ENCODE data around the gene IL36RN.

Gene IL36RN

DNA sequence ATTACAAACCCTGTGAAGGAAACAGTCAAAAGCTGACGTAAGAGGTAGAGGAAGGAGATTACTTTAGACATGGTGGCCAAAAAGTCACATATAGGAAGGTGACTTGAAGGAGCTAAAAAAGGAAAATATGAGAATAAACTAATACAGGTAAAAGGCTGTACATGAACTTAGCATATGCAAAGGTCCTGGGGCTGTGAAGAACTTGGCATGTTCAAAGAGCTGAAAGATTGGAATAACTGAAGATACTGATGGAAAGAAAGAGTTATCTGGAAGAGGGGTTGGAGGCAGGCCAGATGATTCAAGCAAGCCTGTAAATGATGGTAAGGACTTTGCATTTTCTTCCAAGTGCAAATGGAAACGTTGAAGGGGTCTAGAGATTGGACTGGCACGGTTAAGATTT lies 40.5 kb upstream of the IL36RN start:
- TF ChIP-seq, protein P1, sequence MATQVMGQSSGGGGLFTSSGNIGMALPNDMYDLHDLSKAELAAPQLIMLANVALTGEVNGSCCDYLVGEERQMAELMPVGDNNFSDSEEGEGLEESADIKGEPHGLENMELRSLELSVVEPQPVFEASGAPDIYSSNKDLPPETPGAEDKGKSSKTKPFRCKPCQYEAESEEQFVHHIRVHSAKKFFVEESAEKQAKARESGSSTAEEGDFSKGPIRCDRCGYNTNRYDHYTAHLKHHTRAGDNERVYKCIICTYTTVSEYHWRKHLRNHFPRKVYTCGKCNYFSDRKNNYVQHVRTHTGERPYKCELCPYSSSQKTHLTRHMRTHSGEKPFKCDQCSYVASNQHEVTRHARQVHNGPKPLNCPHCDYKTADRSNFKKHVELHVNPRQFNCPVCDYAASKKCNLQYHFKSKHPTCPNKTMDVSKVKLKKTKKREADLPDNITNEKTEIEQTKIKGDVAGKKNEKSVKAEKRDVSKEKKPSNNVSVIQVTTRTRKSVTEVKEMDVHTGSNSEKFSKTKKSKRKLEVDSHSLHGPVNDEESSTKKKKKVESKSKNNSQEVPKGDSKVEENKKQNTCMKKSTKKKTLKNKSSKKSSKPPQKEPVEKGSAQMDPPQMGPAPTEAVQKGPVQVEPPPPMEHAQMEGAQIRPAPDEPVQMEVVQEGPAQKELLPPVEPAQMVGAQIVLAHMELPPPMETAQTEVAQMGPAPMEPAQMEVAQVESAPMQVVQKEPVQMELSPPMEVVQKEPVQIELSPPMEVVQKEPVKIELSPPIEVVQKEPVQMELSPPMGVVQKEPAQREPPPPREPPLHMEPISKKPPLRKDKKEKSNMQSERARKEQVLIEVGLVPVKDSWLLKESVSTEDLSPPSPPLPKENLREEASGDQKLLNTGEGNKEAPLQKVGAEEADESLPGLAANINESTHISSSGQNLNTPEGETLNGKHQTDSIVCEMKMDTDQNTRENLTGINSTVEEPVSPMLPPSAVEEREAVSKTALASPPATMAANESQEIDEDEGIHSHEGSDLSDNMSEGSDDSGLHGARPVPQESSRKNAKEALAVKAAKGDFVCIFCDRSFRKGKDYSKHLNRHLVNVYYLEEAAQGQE (IDR thresholded peaks at IDR 0.05; ENCODE audit: insufficient replicate concordance, low read depth), result no peak
- TF ChIP-seq, protein P2, sequence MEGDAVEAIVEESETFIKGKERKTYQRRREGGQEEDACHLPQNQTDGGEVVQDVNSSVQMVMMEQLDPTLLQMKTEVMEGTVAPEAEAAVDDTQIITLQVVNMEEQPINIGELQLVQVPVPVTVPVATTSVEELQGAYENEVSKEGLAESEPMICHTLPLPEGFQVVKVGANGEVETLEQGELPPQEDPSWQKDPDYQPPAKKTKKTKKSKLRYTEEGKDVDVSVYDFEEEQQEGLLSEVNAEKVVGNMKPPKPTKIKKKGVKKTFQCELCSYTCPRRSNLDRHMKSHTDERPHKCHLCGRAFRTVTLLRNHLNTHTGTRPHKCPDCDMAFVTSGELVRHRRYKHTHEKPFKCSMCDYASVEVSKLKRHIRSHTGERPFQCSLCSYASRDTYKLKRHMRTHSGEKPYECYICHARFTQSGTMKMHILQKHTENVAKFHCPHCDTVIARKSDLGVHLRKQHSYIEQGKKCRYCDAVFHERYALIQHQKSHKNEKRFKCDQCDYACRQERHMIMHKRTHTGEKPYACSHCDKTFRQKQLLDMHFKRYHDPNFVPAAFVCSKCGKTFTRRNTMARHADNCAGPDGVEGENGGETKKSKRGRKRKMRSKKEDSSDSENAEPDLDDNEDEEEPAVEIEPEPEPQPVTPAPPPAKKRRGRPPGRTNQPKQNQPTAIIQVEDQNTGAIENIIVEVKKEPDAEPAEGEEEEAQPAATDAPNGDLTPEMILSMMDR (IDR thresholded peaks at IDR 0.05; ENCODE audit: insufficient read depth, low read length), result no peak
- TF ChIP-seq SPI1 (IDR thresholded peaks at IDR 0.05; ENCODE audit: borderline replicate concordance, low read depth) (no peak), GABPA (IDR thresholded peaks at IDR 0.05; ENCODE audit: low read depth) (no peak), POLR2AphosphoS5 (IDR thresholded peaks at IDR 0.05; ENCODE audit: low read depth) (no peak)
- Histone ChIP-seq H3K27me3 (ENCODE audit: insufficient read depth, poor library complexity, severe bottlenecking) (peaks cover 6% of the 10 kb centered on the region), H3K4me3 (replicated peaks; ENCODE audit: insufficient read depth, low read length) (no peak overlapping the region), H3K27ac (replicated peaks) (no peak overlapping the region)
- DNase-seq (ENCODE audit: low read depth in 1 of 2, low spot score in 1 of 2), result no peak

DNA sequence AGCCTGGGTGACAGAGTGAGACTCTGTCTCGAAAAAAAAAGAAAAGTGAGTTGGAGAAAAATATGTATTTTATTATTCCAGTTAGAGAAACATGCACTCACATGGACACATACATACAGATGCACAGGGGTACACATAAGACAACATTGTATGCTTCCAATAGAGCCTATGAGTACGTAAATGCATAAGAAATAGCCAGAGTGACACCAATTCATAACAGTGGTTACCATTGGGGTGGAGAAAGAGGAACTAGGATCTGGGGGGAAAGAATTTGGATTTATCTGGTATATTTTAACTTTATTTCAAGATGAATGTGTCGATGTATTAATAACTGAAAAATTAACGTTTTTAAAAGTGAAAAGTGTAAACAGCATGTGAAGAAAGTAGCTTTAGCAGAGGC lies 37.7 kb upstream of the IL36RN start:
- no peaks in the 10 kb centered on the region for H3K27me3 ChIP-seq (ENCODE audit: insufficient read depth, poor library complexity, severe bottlenecking)
- DNase-seq (ENCODE audit: low read depth in 1 of 2, low spot score in 1 of 2), result no peak
- TF ChIP-seq, protein P2 (IDR thresholded peaks at IDR 0.05; ENCODE audit: insufficient read depth, low read length), result no peak
- TF ChIP-seq POLR2AphosphoS5 (IDR thresholded peaks at IDR 0.05; ENCODE audit: low read depth), result no peak
- no peak for TF ChIP-seq SPI1 (IDR thresholded peaks at IDR 0.05; ENCODE audit: borderline replicate concordance, low read depth)
- TF ChIP-seq, protein P1 (IDR thresholded peaks at IDR 0.05; ENCODE audit: insufficient replicate concordance, low read depth), result no peak
- no peak for TF ChIP-seq GABPA (IDR thresholded peaks at IDR 0.05; ENCODE audit: low read depth)
- H3K4me3 ChIP-seq (replicated peaks; ENCODE audit: insufficient read depth, low read length), result no peak overlapping the region
- no peak overlapping the region for H3K27ac ChIP-seq (replicated peaks)

DNA sequence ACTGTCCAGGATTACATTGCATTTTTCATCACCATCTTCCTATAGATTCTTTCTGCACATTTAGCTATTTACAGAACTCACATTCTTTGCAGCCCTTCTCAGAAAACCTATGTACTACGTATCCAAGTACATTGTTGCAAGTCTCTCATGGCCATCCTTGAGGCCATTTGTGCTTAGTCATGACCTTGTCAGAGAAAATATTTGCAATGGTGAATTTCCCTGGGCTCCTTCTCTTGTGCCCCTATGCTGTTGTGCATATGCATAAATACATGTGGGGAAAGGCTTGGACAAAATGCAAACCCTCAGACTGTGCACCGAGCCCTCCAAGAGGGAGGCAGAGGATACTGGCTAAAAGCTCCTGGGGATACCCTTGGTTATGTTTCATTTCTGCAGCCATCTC lies 34.2 kb upstream of the IL36RN start:
- TF ChIP-seq, protein P2 (IDR thresholded peaks at IDR 0.05; ENCODE audit: insufficient read depth, low read length), result no peak
- TF ChIP-seq GABPA (IDR thresholded peaks at IDR 0.05; ENCODE audit: low read depth) (no peak), SPI1 (IDR thresholded peaks at IDR 0.05; ENCODE audit: borderline replicate concordance, low read depth) (no peak), POLR2AphosphoS5 (IDR thresholded peaks at IDR 0.05; ENCODE audit: low read depth) (no peak)
- TF ChIP-seq, protein P1 (IDR thresholded peaks at IDR 0.05; ENCODE audit: insufficient replicate concordance, low read depth), result no peak
- Histone ChIP-seq H3K4me3 (replicated peaks; ENCODE audit: insufficient read depth, low read length) (no peak overlapping the region), H3K27me3 (ENCODE audit: insufficient read depth, poor library complexity, severe bottlenecking) (peaks cover 4% of the 10 kb centered on the region), H3K27ac (replicated peaks) (no peak overlapping the region)
- no peak for DNase-seq (ENCODE audit: low read depth in 1 of 2, low spot score in 1 of 2)

Measured in HL-60 (cell line).